Loucy (cell line): Measurements from ENCODE around the gene PKHD1.
"Not testable (repeated sequence)": the region's sequence is repeated elsewhere in the genome, so short reads cannot be mapped to it uniquely, and the experiment has no call there.

Experiments
- EZH2phosphoT487 ChIP-seq: fragments of 200-600 bp; IDR thresholded peaks from 2 replicates; pipeline ENCODE4 v1.6.1; 2018; ENCODE audit warnings: antibody characterized with exemption, mild to moderate bottlenecking, moderate library complexity, borderline replicate concordance
- TF ChIP-seq, protein P1 (sequence below): fragments of 200-600 bp; sonication (generic); conservative IDR thresholded peaks from 2 replicates; pipeline ENCODE4 v1.5.1; 2014; ENCODE audit warnings: mild to moderate bottlenecking, antibody characterized with exemption, low read length

DNA sequence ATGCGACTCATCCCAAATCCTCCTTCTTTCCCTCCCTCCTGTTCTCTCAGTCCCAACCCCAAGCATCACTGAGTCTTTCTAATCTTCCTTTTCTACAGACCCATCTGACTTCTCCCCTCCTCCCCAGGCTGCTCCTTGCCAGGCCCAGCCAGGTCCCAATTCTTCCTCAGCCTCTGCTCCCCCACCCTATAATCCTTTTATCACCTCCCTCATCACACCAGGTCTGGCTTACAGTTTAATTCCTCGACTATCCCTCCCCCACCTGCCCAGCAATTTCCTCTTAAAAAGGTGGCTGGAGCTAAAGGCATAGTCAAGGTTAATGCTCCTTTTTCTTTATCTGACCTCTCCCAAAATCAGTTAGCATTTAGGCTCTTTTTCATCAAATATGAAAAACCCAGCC is 147.7 kb downstream of the PKHD1 start:
- not testable (repeated sequence) for TF ChIP-seq EZH2phosphoT487
- TF ChIP-seq, protein P1, sequence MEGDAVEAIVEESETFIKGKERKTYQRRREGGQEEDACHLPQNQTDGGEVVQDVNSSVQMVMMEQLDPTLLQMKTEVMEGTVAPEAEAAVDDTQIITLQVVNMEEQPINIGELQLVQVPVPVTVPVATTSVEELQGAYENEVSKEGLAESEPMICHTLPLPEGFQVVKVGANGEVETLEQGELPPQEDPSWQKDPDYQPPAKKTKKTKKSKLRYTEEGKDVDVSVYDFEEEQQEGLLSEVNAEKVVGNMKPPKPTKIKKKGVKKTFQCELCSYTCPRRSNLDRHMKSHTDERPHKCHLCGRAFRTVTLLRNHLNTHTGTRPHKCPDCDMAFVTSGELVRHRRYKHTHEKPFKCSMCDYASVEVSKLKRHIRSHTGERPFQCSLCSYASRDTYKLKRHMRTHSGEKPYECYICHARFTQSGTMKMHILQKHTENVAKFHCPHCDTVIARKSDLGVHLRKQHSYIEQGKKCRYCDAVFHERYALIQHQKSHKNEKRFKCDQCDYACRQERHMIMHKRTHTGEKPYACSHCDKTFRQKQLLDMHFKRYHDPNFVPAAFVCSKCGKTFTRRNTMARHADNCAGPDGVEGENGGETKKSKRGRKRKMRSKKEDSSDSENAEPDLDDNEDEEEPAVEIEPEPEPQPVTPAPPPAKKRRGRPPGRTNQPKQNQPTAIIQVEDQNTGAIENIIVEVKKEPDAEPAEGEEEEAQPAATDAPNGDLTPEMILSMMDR: not testable (repeated sequence)
